GM12892 (cell line): ENCODE results near the gene TRPM2.

ENCODE experiments used
- POLR2A ChIP-seq: IDR thresholded peaks from 2 replicates; pipeline ENCODE4 v1.6.1; 2011; ENCODE audit warnings: low read depth, low read length, control low read depth
- POLR2AphosphoS5 ChIP-seq: IDR thresholded peaks from 2 replicates; pipeline ENCODE4 v1.6.1; 2011; ENCODE audit warnings: low read depth, low read length, control low read depth
- TAF1 ChIP-seq: IDR thresholded peaks from 2 replicates; pipeline ENCODE4 v1.6.1; 2011; ENCODE audit warnings: low read depth, mild to moderate bottlenecking, control low read depth, low read length, borderline replicate concordance

- TF ChIP-seq TAF1 (no peak), POLR2AphosphoS5 (no peak), POLR2A (no peak)
Measured at GRCh38 chr21:44372616-44373015, 19.2 kb downstream of the TRPM2 start.
